Mesenchymal stem cell (in vitro differentiated cells and primary cell): Measurements from ENCODE around the gene UNK.

Experiments used
- DNase-seq: peaks from one replicate; pipeline ENCODE4 v3.0.0-alpha.2; 2013
- H2AFZ ChIP-seq: one replicate; pipeline ENCODE4 v1.6.1; 2013; ENCODE audit warnings: low read depth, mild to moderate bottlenecking, control low read depth, inconsistent platforms, low read length, moderate library complexity
- H2AK5ac ChIP-seq: 2 replicates; pipeline ENCODE4 v1.6.1; 2013; ENCODE audit warnings: low read length, moderate library complexity, mild to moderate bottlenecking, inconsistent platforms; ENCODE audit not compliant: severe bottlenecking
- H2BK120ac ChIP-seq: one replicate; pipeline ENCODE4 v1.6.1; 2013; ENCODE audit warnings: low read depth, mild to moderate bottlenecking, inconsistent platforms, low read length, moderate library complexity
- H2BK12ac ChIP-seq, 2 experiments: one replicate each; pipeline ENCODE4 v1.6.1; 2013; ENCODE audit warnings: inconsistent platforms in 2 of 2, low read length in 2 of 2, mild to moderate bottlenecking in 2 of 2, moderate library complexity in 2 of 2, control low read depth in 1 of 2
- H2BK15ac ChIP-seq: one replicate; pipeline ENCODE4 v1.6.1; 2013; ENCODE audit warnings: mild to moderate bottlenecking, low read depth, inconsistent platforms; ENCODE audit not compliant: poor library complexity, severe bottlenecking
- H2BK5ac ChIP-seq: 2 replicates; pipeline ENCODE4 v1.6.1; 2013; ENCODE audit warnings: low read depth, mild to moderate bottlenecking, low read length, control low read depth, inconsistent platforms; ENCODE audit not compliant: poor library complexity, severe bottlenecking
- H3K14ac ChIP-seq, 2 experiments: one replicate each; pipeline ENCODE4 v1.6.1; 2013; ENCODE audit warnings: inconsistent platforms in 2 of 2, low read length in 2 of 2, control low read depth in 1 of 2, mild to moderate bottlenecking in 1 of 2, moderate library complexity in 1 of 2
- H3K18ac ChIP-seq, 2 experiments: one replicate each; pipeline ENCODE4 v1.6.1; 2013; ENCODE audit warnings: inconsistent platforms in 2 of 2, low read length in 2 of 2, control low read depth in 1 of 2, low read depth in 1 of 2, mild to moderate bottlenecking in 1 of 2
- H3K23ac ChIP-seq, 2 experiments: one replicate each; pipeline ENCODE4 v1.6.1; 2013; ENCODE audit warnings: inconsistent platforms in 2 of 2, low read length in 2 of 2, mild to moderate bottlenecking in 2 of 2, moderate library complexity in 2 of 2, control low read depth in 1 of 2
- H3K27ac ChIP-seq: 2 replicates; pipeline ENCODE4 v1.5.1; 2013; ENCODE audit warnings: mild to moderate bottlenecking, moderate library complexity, low read length, control low read depth, inconsistent platforms; ENCODE audit not compliant: poor library complexity, severe bottlenecking
- H3K27me3 ChIP-seq, 2 experiments: 2 replicates each; pipeline versions ENCODE4 v1.6.1 to v1.7.0; 2013; ENCODE audit warnings: low read length in 2 of 2, mild to moderate bottlenecking in 2 of 2, moderate library complexity in 2 of 2, control low read depth in 1 of 2, inconsistent platforms in 1 of 2; ENCODE audit not compliant: control insufficient read depth in 1 of 2, insufficient read depth in 1 of 2
- H3K36me3 ChIP-seq, 2 experiments: 2 replicates each; pipeline versions ENCODE4 v1.6.1 to v1.7.0; 2013; ENCODE audit warnings: low read length in 2 of 2, control low read depth in 1 of 2, inconsistent platforms in 1 of 2, low read depth in 1 of 2, mild to moderate bottlenecking in 1 of 2; ENCODE audit not compliant: insufficient read depth in 2 of 2, control insufficient read depth in 1 of 2
- H3K4ac ChIP-seq, 2 experiments: one replicate each; pipeline ENCODE4 v1.6.1; 2013; ENCODE audit warnings: inconsistent platforms in 2 of 2, low read length in 2 of 2, mild to moderate bottlenecking in 2 of 2, moderate library complexity in 2 of 2, control low read depth in 1 of 2, low read depth in 1 of 2
- H3K4me1 ChIP-seq: 2 replicates; pipeline ENCODE4 v1.6.1; 2013; ENCODE audit warnings: low read depth, low read length, control low read depth; ENCODE audit not compliant: control insufficient read depth, insufficient read depth
- H3K4me2 ChIP-seq: 2 replicates; pipeline ENCODE4 v1.6.1; 2013; ENCODE audit warnings: low read length, mild to moderate bottlenecking, inconsistent platforms; ENCODE audit not compliant: poor library complexity, severe bottlenecking
- H3K4me3 ChIP-seq, 2 experiments: 2 replicates each; pipeline versions ENCODE4 v1.5.1 to v1.7.0; 2013; ENCODE audit warnings: low read length in 2 of 2, mild to moderate bottlenecking in 2 of 2, control low read depth in 1 of 2, low read depth in 1 of 2; ENCODE audit not compliant: insufficient read depth in 1 of 2
- H3K79me1 ChIP-seq: replicated peaks from 2 replicates; pipeline ENCODE4 v1.6.1; 2013; ENCODE audit warnings: mild to moderate bottlenecking, control low read depth, low read length, inconsistent platforms; ENCODE audit not compliant: poor library complexity, severe bottlenecking
- H3K9ac ChIP-seq: 2 replicates; pipeline ENCODE4 v1.7.0; 2013; ENCODE audit warnings: mild to moderate bottlenecking, low read length, moderate library complexity
- H3K9me3 ChIP-seq: 2 replicates; pipeline ENCODE4 v1.7.0; 2013; ENCODE audit warnings: mild to moderate bottlenecking, low read length; ENCODE audit not compliant: control insufficient read depth
- H4K8ac ChIP-seq: one replicate; pipeline ENCODE4 v1.6.1; 2013; ENCODE audit warnings: inconsistent platforms, mild to moderate bottlenecking, low read length, moderate library complexity
- H4K91ac ChIP-seq: one replicate; pipeline ENCODE4 v1.6.1; 2013; ENCODE audit warnings: mild to moderate bottlenecking, low read length, inconsistent platforms
- WGBS: methylation state at CpG from one replicate; pipeline ENCODE4 v1.1.7; 2013; ENCODE audit warnings: mixed read lengths; 5-methylcytosine and 5-hydroxymethylcytosine counted together

The UNK gene

GRCh38 chr17:75813081-75814020, 28.7 kb downstream of the UNK start:
- no peak overlapping the region for H2BK5ac ChIP-seq
- H2BK120ac ChIP-seq = no peak overlapping the region
- H3K4me2 ChIP-seq = no peak overlapping the region
- no peaks in the 10 kb centered on the region for H3K27me3 ChIP-seq
- no peak overlapping the region for H2AFZ ChIP-seq
- H4K91ac ChIP-seq = no peak overlapping the region
- H2BK15ac ChIP-seq = no peak overlapping the region
- no peak overlapping the region for H2AK5ac ChIP-seq
- H3K4me1 ChIP-seq = peaks cover 23% of the 10 kb centered on the region
- H3K9me3 ChIP-seq = no peaks in the 10 kb centered on the region
- DNase-seq = no peak
- H3K79me1 ChIP-seq = peaks cover 35% of the 10 kb centered on the region
- H3K18ac ChIP-seq = no peak overlapping the region
- H4K8ac ChIP-seq = no peak overlapping the region
- H3K14ac ChIP-seq = no peak overlapping the region
- peaks cover 67 to 78% of the 10 kb centered on the region in 2 experiments for H3K36me3 ChIP-seq
- H2BK12ac ChIP-seq = no peak overlapping the region
- peak overlapping the region; percentile 11 for H3K9ac ChIP-seq
- no peak overlapping the region for H3K23ac ChIP-seq
- no peak overlapping the region for H3K27ac ChIP-seq
- no peak overlapping the region for H3K4ac ChIP-seq
- H3K4me3 ChIP-seq = no peak overlapping the region
- WGBS = 97% methylated on average over 20 of the region's 24 CpGs

- Histone ChIP-seq H2AFZ (no peak overlapping the region), H2AK5ac (no peak overlapping the region), H3K23ac (no peak overlapping the region), H4K8ac (no peak overlapping the region), H3K27me3 (no peaks in the 10 kb centered on the region), H3K4ac (no peak overlapping the region), H3K14ac (no peak overlapping the region), H2BK12ac (no peak overlapping the region), H2BK15ac (no peak overlapping the region), H3K4me1 (peaks cover 20% of the 10 kb centered on the region), H4K91ac (no peak overlapping the region), H3K36me3 (peaks cover 74 to 85% of the 10 kb centered on the region in 2 experiments), H3K9ac (no peak overlapping the region), H3K4me3 (no peak overlapping the region), H3K27ac (no peak overlapping the region), H3K18ac (no peak overlapping the region), H2BK5ac (no peak overlapping the region), H3K79me1 (peaks cover 33% of the 10 kb centered on the region), H3K9me3 (no peaks in the 10 kb centered on the region), H3K4me2 (no peak overlapping the region), H2BK120ac (no peak overlapping the region)
- 90% methylated on average over 6 of the region's 6 CpGs for WGBS
- DNase-seq = no peak
Measured at GRCh38 chr17:75814021-75814395, 29.4 kb downstream of the UNK start.

- Histone ChIP-seq H2BK120ac (no peak overlapping the region), H3K9me3 (no peaks in the 10 kb centered on the region), H3K27ac (peak overlapping the region; percentile 55), H3K9ac (peak overlapping the region; percentile 6), H3K4me1 (peaks cover 11% of the 10 kb centered on the region), H3K27me3 (no peaks in the 10 kb centered on the region), H4K8ac (peak overlapping the region; percentile 21), H2AK5ac (peak overlapping the region; percentile 6), H3K79me1 (peaks cover 26% of the 10 kb centered on the region), H3K18ac (peak overlapping the region; percentile 4 to 88), H3K23ac (no peak overlapping the region), H3K36me3 (peaks cover 80 to 85% of the 10 kb centered on the region in 2 experiments), H3K4me2 (no peak overlapping the region), H2BK12ac (no peak overlapping the region), H2BK15ac (no peak overlapping the region), H2AFZ (peak overlapping the region; percentile 16), H3K4ac (peak overlapping the region in 1 of 2 experiments; percentile 64), H3K14ac (no peak overlapping the region), H2BK5ac (no peak overlapping the region), H3K4me3 (no peak overlapping the region), H4K91ac (peak overlapping the region; percentile 48)
- peak; percentile 79 for DNase-seq
- WGBS = 64% methylated on average over 13 of the region's 13 CpGs
Measured at GRCh38 chr17:75814900-75815373, 30.3 kb downstream of the UNK start.

GRCh38 chr17:75815399-75815798, 30.8 kb downstream of the UNK start:
- DNase-seq = no peak
- no peak overlapping the region for H3K4ac ChIP-seq
- H2AFZ ChIP-seq = peak overlapping the region; percentile 16
- H3K9me3 ChIP-seq = no peaks in the 10 kb centered on the region
- H3K27ac ChIP-seq = peak overlapping the region; percentile 55
- no peak overlapping the region for H2BK12ac ChIP-seq
- peak overlapping the region; percentile 21 for H4K8ac ChIP-seq
- no peaks in the 10 kb centered on the region for H3K27me3 ChIP-seq
- no peak overlapping the region for H2BK120ac ChIP-seq
- peaks cover 23% of the 10 kb centered on the region for H3K79me1 ChIP-seq
- H3K14ac ChIP-seq = no peak overlapping the region
- no peak overlapping the region for H2BK5ac ChIP-seq
- peaks cover 81 to 85% of the 10 kb centered on the region in 2 experiments for H3K36me3 ChIP-seq
- H3K9ac ChIP-seq = no peak overlapping the region
- 96% methylated on average over 3 of the region's 3 CpGs for WGBS
- H3K4me2 ChIP-seq = no peak overlapping the region
- H2AK5ac ChIP-seq = peak overlapping the region; percentile 6
- H3K23ac ChIP-seq = no peak overlapping the region
- peak overlapping the region; percentile 48 for H4K91ac ChIP-seq
- peaks cover 10% of the 10 kb centered on the region for H3K4me1 ChIP-seq
- no peak overlapping the region for H3K4me3 ChIP-seq
- H2BK15ac ChIP-seq = no peak overlapping the region
- peak overlapping the region; percentile 4 to 88 for H3K18ac ChIP-seq
